ENCODE results near the gene DHRS11. TPM values are rescaled to one million over a fixed set of nuclear protein-coding genes. Genes with fewer than 3 reads are reported as not detected.

DHRS11 gene
- polyA plus RNA-seq, 1 donor from 2014 or later: 18.6 TPM

- TF ChIP-seq EZH2 (IDR thresholded peaks at IDR 0.05; ENCODE audit: borderline replicate concordance, insufficient read depth, low read length, poor library complexity, severe bottlenecking): no peak
- TF ChIP-seq REST (IDR thresholded peaks at IDR 0.05; ENCODE audit: borderline replicate concordance): no peak
- no peak for TF ChIP-seq POLR2AphosphoS5 (IDR thresholded peaks at IDR 0.05)
- no peak for TF ChIP-seq MXI1 (conservative IDR thresholded peaks at IDR 0.05; ENCODE audit: poor library complexity, severe bottlenecking)
- no peak for TF ChIP-seq RAD21 (conservative IDR thresholded peaks at IDR 0.05)
- Histone ChIP-seq H3K27ac (ENCODE audit: low read length) (no peak overlapping the region), H2AFZ (ENCODE audit: low read depth, low read length) (no peak overlapping the region), H4K20me1 (ENCODE audit: insufficient read depth) (no peaks in the 10 kb centered on the region), H3K9ac (ENCODE audit: low read length) (no peak overlapping the region), H3K79me2 (replicated peaks; ENCODE audit: insufficient read depth, low read length) (no peaks in the 10 kb centered on the region), H3K27me3 (ENCODE audit: insufficient read depth, low read depth, low read length) (no peaks in the 10 kb centered on the region), H3K9me3 (ENCODE audit: low read length) (no peaks in the 10 kb centered on the region), H3K36me3 (ENCODE audit: insufficient read depth, low read length) (no peaks in the 10 kb centered on the region), H3K9me2 (ENCODE audit: insufficient read depth, low read length) (no peaks in the 10 kb centered on the region), H3F3A (ENCODE audit: insufficient read depth, low read length, poor library complexity, severe bottlenecking) (no peaks in the 10 kb centered on the region), H3K4me2 (ENCODE audit: low read length) (no peak overlapping the region), H3K4me3 (ENCODE audit: low read length) (no peak overlapping the region)
Observed at GRCh38 chr17:36616061-36617029, 24.7 kb downstream of the DHRS11 start.

GRCh38 chr17:36617773-36618172 is 26.1 kb downstream of the DHRS11 start:
- Histone ChIP-seq H3K27ac (ENCODE audit: low read length) (no peak overlapping the region), H4K20me1 (ENCODE audit: insufficient read depth) (no peaks in the 10 kb centered on the region), H3K4me2 (ENCODE audit: low read length) (no peak overlapping the region), H3F3A (ENCODE audit: insufficient read depth, low read length, poor library complexity, severe bottlenecking) (no peaks in the 10 kb centered on the region), H3K4me3 (ENCODE audit: low read length) (no peak overlapping the region), H3K79me2 (replicated peaks; ENCODE audit: insufficient read depth, low read length) (no peaks in the 10 kb centered on the region), H3K9ac (ENCODE audit: low read length) (no peak overlapping the region), H3K27me3 (ENCODE audit: insufficient read depth, low read depth, low read length) (no peaks in the 10 kb centered on the region), H3K9me3 (ENCODE audit: low read length) (no peaks in the 10 kb centered on the region), H3K9me2 (ENCODE audit: insufficient read depth, low read length) (no peaks in the 10 kb centered on the region), H3K36me3 (ENCODE audit: insufficient read depth, low read length) (no peaks in the 10 kb centered on the region), H2AFZ (ENCODE audit: low read depth, low read length) (no peak overlapping the region)
- TF ChIP-seq CTCF (IDR thresholded peaks at IDR 0.05; ENCODE audit: poor library complexity, severe bottlenecking) (no peak), EZH2 (IDR thresholded peaks at IDR 0.05; ENCODE audit: borderline replicate concordance, insufficient read depth, low read length, poor library complexity, severe bottlenecking) (no peak), MXI1 (conservative IDR thresholded peaks at IDR 0.05; ENCODE audit: poor library complexity, severe bottlenecking) (no peak), SMC3 (conservative IDR thresholded peaks at IDR 0.05; ENCODE audit: poor library complexity) (no peak), EP300 (conservative IDR thresholded peaks at IDR 0.05; ENCODE audit: poor library complexity, severe bottlenecking) (no peak), POLR2AphosphoS5 (IDR thresholded peaks at IDR 0.05) (no peak)
